Transverse colon (tissue), 4 donors: ENCODE data around the gene PTPRQ. TPM values are rescaled to one million over a fixed set of nuclear protein-coding genes. Genes with fewer than 3 reads are reported as not detected.
A peak's percentile ranks its signal among the peaks of the same experiment; 100 is the strongest.

Experiments used
- DNase-seq: peaks from one replicate; pipeline ENCODE4 v3.0.0-alpha.2; 2019
- H3K27ac ChIP-seq, 4 donors: fragments of 200-600 bp; sonication (generic); 2 replicates each; pipeline ENCODE4 v1.5.1; 2016 to 2018; ENCODE audit warnings: inconsistent platforms in 4 of 4
- H3K27me3 ChIP-seq: fragments of 200-600 bp; sonication (generic); 2 replicates; pipeline ENCODE4 v1.5.1; 2017; ENCODE audit warnings: inconsistent platforms
- H3K36me3 ChIP-seq, 4 donors: fragments of 200-600 bp; sonication (generic); 2 replicates each; pipeline ENCODE4 v1.5.1; 2017 to 2019; ENCODE audit warnings: inconsistent platforms in 4 of 4
- H3K4me1 ChIP-seq, 4 donors: fragments of 200-600 bp; sonication (generic); 2 replicates each; pipeline ENCODE4 v1.5.1; 2017 to 2020; ENCODE audit warnings: inconsistent platforms in 4 of 4
- H3K4me3 ChIP-seq, 4 donors: fragments of 200-600 bp; sonication (generic); 1 replicate in 1 of 4; 2 replicates in 3 of 4; pipeline versions ENCODE4 v1.5.1 to v1.6.1; 2017 to 2019; ENCODE audit warnings: inconsistent platforms in 4 of 4
- H3K9me3 ChIP-seq, 2 donors: fragments of 200-600 bp; sonication (generic); 2 replicates each; pipeline ENCODE4 v1.5.1; 2017 to 2019; ENCODE audit warnings: inconsistent platforms in 2 of 2
- EP300 ChIP-seq: sonication (generic); formaldehyde crosslinking; IDR thresholded peaks from one replicate; pipeline ENCODE4 v1.6.1; 2017; ENCODE audit warnings: antibody characterized with exemption, low read depth
- POLR2A ChIP-seq: fragments of 450-650 bp; IDR thresholded peaks from one replicate; pipeline ENCODE4 v1.6.1; 2016; ENCODE audit warnings: antibody characterized with exemption, mild to moderate bottlenecking, moderate library complexity
- POLR2AphosphoS5 ChIP-seq, 3 donors: sonication (generic); formaldehyde crosslinking; IDR thresholded peaks; one replicate each; pipeline ENCODE4 v1.6.1; 2016; ENCODE audit warnings: antibody characterized with exemption in 3 of 3
- WGBS, 2 donors: methylation state at CpG; one replicate each; pipeline ENCODE4 v1.1.5; 2018; ENCODE audit warnings: low coverage in 1 of 2; 5-methylcytosine and 5-hydroxymethylcytosine counted together
- in situ Hi-C, 4 donors: fragments of 200-750 bp; cut with MboI; loops; one replicate each; pipeline versions ENCODE4 v1.15.0 to v1.15.1; 2017; ENCODE audit warnings: low sequenced_read_pairs in 3 of 4, low pct_ligation_motif_present in 1 of 4, low pct_unique_long_range_greater_than_20kb in 1 of 4
- intact Hi-C: fragments of 100-400 bp; cut with DNase I; formaldehyde crosslinking; loops from one replicate; pipeline ENCODE4 v1.15.1; 2023; ENCODE audit warnings: low total_unique reads
- total RNA-seq, 4 donors: library from RNA; depleted of rRNA; stranded (reverse); fragments of >200 nt; gene quantifications; one replicate each; pipeline ENCODE4 v1.1.0, GENCODE V29; 2016
- TF ChIP-seq, protein P1 (sequence below), 5 experiments: fragments of 200-600 bp in 3 of 5; fragments of 450-650 bp in 2 of 5; sonication (generic) in 3 of 5; IDR thresholded peaks; 1 replicate in 2 of 5; 2 replicates in 3 of 5; pipeline ENCODE4 v1.5.1; 2016 to 2017; ENCODE audit warnings: antibody characterized with exemption in 5 of 5, inconsistent platforms in 3 of 5, mild to moderate bottlenecking in 2 of 5, moderate library complexity in 1 of 5

Gene PTPRQ
- total RNA-seq, 4 donors from 2014 or later, result under 0.01 to 0.16 TPM; not detected in 2

DNA sequence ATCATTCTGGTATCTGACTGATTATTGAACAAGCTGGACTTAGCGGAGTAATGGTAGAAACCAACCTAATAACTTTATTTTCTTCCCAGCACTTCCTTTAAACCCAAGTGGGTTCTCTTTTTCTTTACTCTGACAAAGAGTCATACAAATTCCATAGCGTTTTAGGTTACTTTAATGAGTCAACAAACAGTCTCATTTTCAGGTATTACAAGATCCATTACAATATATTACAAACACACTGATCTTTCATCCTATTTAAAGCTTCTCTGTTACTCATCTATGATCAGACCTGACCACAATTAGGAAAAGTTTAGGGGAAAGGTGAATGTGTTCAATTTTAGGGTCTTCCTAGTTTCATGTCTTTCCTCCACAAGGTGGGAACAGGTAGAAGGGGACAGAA lies 39.4 kb upstream of the PTPRQ start:
- Histone ChIP-seq H3K27me3 (no peaks in the 10 kb centered on the region), H3K4me1 (no peaks in the 10 kb centered on the region), H3K27ac (no peak overlapping the region), H3K4me3 (no peak overlapping the region), H3K9me3 (no peaks in the 10 kb centered on the region), H3K36me3 (no peaks in the 10 kb centered on the region)
- in situ Hi-C loops (no loop called here), intact Hi-C loops (loop anchor here (5.0 kb wide), 1 partner anchor 432 kb away; no protein-coding TSS in a partner anchor)
- DNase-seq, result no peak
- WGBS, 2 donors, result 56 to 88% methylated on average over 1 to 2 of the region's 2 CpGs
- TF ChIP-seq EP300 (no peak), POLR2A (no peak), POLR2AphosphoS5 (IDR thresholded peaks at IDR 0.05) (no peak)
- TF ChIP-seq, protein P1, sequence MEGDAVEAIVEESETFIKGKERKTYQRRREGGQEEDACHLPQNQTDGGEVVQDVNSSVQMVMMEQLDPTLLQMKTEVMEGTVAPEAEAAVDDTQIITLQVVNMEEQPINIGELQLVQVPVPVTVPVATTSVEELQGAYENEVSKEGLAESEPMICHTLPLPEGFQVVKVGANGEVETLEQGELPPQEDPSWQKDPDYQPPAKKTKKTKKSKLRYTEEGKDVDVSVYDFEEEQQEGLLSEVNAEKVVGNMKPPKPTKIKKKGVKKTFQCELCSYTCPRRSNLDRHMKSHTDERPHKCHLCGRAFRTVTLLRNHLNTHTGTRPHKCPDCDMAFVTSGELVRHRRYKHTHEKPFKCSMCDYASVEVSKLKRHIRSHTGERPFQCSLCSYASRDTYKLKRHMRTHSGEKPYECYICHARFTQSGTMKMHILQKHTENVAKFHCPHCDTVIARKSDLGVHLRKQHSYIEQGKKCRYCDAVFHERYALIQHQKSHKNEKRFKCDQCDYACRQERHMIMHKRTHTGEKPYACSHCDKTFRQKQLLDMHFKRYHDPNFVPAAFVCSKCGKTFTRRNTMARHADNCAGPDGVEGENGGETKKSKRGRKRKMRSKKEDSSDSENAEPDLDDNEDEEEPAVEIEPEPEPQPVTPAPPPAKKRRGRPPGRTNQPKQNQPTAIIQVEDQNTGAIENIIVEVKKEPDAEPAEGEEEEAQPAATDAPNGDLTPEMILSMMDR (IDR thresholded peaks at IDR 0.05), result no peak

DNA sequence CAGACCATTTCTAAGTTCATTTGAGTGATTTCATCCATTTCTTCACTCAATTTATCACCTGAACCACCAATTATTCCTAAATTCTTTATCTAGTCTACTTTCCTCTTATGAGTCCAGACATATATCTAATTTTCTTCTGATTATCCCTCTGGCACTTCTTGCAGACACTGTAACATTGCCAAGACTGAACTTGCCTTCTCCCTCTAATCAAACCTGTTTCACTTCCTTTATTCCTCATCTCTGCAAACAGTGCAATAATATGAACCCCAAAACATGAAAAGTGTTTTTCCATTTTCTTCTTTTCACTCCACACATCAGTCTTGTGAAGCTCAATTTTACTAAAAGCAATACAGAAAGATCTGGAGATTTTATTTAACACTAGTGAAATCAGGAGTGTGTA lies 37.8 kb upstream of the PTPRQ start:
- no peaks in the 10 kb centered on the region for H3K9me3 ChIP-seq

DNA sequence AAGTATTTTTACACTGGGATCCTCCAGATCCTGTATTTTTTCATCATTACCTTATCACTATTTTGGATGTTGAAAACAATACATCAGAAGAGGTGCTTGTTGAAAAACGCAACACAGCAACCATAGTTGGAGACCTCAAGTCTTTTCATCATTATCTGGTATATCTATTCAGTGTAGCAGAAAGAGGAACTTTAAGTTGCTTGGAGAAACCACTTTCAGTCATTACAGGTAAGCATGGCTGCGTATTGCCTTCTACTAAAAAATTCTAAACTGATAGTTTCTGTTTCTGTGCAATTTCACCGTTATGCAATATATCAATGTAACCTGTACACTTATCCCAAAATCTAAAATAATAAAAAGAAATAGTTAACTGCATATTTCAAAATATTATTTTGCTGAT lies 32.2 kb upstream of the PTPRQ start:
- no peaks in the 10 kb centered on the region for H3K4me1 ChIP-seq
- TF ChIP-seq POLR2AphosphoS5 (IDR thresholded peaks at IDR 0.05) (no peak), POLR2A (no peak), EP300 (no peak)
- TF ChIP-seq, protein P1 (IDR thresholded peaks at IDR 0.05), result no peak
- DNase-seq, result no peak
- no peak overlapping the region for H3K27ac ChIP-seq
- H3K9me3 ChIP-seq, result no peaks in the 10 kb centered on the region
- in situ Hi-C loops, result no loop called here
- WGBS, 2 donors, result 56 to 66% methylated on average over 3 of the region's 3 CpGs
- H3K36me3 ChIP-seq, result no peaks in the 10 kb centered on the region
- H3K27me3 ChIP-seq, result no peaks in the 10 kb centered on the region
- H3K4me3 ChIP-seq, result no peak overlapping the region
- intact Hi-C loops, result no loop called here

More for the DNA sequence above, 37.8 kb upstream of the PTPRQ start:
- H3K4me3 ChIP-seq, result no peak overlapping the region
- no peak overlapping the region for H3K27ac ChIP-seq
- DNase-seq, result no peak
- no peaks in the 10 kb centered on the region for H3K4me1 ChIP-seq
- H3K27me3 ChIP-seq, result no peaks in the 10 kb centered on the region
- H3K36me3 ChIP-seq, result no peaks in the 10 kb centered on the region
- in situ Hi-C loops, result no loop called here
- intact Hi-C loops, result loop anchor here (5.0 kb wide), 1 partner anchor 434 kb away; no protein-coding TSS in a partner anchor
- TF ChIP-seq EP300, result no peak
- TF ChIP-seq POLR2A, result no peak
- no peak for TF ChIP-seq POLR2AphosphoS5 (IDR thresholded peaks at IDR 0.05)
- TF ChIP-seq, protein P1 (IDR thresholded peaks at IDR 0.05), result no peak

DNA sequence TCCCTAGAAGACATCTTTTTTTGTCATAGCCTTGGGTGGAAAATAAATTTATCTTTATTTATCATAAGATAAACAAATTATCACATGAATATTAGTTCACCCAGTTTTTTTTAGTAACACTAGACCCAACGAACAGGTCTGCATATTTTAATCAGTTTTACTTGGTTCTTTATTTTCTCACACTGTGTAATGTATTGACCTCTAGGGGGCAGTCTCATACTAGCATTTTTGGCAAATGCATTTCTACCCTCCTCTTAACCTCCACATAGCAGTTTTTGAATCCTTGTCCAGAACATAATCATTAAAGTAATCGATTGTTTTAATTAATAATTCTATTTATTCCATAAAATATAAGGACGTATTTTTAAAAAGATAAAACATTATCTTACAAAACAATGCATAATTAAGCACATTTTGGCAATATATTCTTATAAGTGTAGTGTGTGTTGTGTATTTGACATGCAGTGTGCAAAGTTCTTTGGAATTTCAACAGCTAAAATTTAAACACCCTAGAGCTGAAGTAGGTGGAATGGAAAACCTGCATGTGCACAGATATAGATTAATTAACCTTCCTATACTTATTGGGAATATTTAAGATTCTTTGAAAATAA lies 31.6 kb upstream of the PTPRQ start:
- in situ Hi-C loops (no loop called here), intact Hi-C loops (no loop called here)
- DNase-seq, result no peak
- WGBS, 2 donors, result 0 to 2% methylated on average over 3 of the region's 3 CpGs
- Histone ChIP-seq H3K4me1 (no peaks in the 10 kb centered on the region), H3K4me3 (no peak overlapping the region), H3K27me3 (no peaks in the 10 kb centered on the region), H3K9me3 (no peaks in the 10 kb centered on the region), H3K36me3 (no peaks in the 10 kb centered on the region), H3K27ac (no peak overlapping the region)
- TF ChIP-seq POLR2AphosphoS5 (IDR thresholded peaks at IDR 0.05), result no peak
- TF ChIP-seq EP300, result no peak
- TF ChIP-seq, protein P1 (IDR thresholded peaks at IDR 0.05), result peak; percentile 46 to 82 (median 66)
